Measurements from ENCODE around the gene FGD3. TPM values are rescaled to one million over a fixed set of nuclear protein-coding genes. Genes with fewer than 3 reads are reported as not detected.
A peak's percentile ranks its signal among the peaks of the same experiment; 100 is the strongest.

The FGD3 gene
- total and polyA plus RNA-seq, 9 of the 15 experiments (the other 6 are each of a cell fraction or from before 2014, with no cell fraction given): 0.07 to 1.3 (median 0.29) TPM

- TF ChIP-seq SRSF3 (IDR thresholded peaks at IDR 0.05; ENCODE audit: insufficient read depth, low read length) (no peak), SP2 (IDR thresholded peaks at IDR 0.05; ENCODE audit: extremely low read depth, low read depth, low read length, poor library complexity, severe bottlenecking) (no peak), AFF1 (IDR thresholded peaks at IDR 0.05; ENCODE audit: low read depth in 1 of 2, partially characterized antibody in 2 of 2) (no peak), ZZZ3 (IDR thresholded peaks at IDR 0.05) (no peak), MTA1 (IDR thresholded peaks at IDR 0.05; ENCODE audit: borderline replicate concordance) (no peak), ZNF609 (CRISPR knock-in tag; IDR thresholded peaks at IDR 0.05; ENCODE audit: borderline replicate concordance) (no peak), ZBTB11 (CRISPR knock-in tag; IDR thresholded peaks at IDR 0.05) (no peak), POLR2G (IDR thresholded peaks at IDR 0.05; ENCODE audit: low read depth, low read length) (peak; percentile 76), ZNF696 (CRISPR knock-in tag; conservative IDR thresholded peaks at IDR 0.05) (no peak), ZBTB33 (CRISPR knock-in tag; IDR thresholded peaks at IDR 0.05) (no peak), ZNF79 (CRISPR knock-in tag; IDR thresholded peaks at IDR 0.05; ENCODE audit: low read depth) (no peak)
Measured at GRCh38 chr9:93058355-93059010, 111.2 kb downstream of the FGD3 start, which contains the start of gene SUSD3 (continued).

Measured in K562 (cell line).